Measurements from ENCODE around the gene MTA1. TPM values are rescaled to one million over a fixed set of nuclear protein-coding genes. Genes with fewer than 3 reads are reported as not detected.

The MTA1 gene
- total and polyA plus RNA-seq, 4 donors = 3.7 to 28.1 (median 21.0) TPM

DNA sequence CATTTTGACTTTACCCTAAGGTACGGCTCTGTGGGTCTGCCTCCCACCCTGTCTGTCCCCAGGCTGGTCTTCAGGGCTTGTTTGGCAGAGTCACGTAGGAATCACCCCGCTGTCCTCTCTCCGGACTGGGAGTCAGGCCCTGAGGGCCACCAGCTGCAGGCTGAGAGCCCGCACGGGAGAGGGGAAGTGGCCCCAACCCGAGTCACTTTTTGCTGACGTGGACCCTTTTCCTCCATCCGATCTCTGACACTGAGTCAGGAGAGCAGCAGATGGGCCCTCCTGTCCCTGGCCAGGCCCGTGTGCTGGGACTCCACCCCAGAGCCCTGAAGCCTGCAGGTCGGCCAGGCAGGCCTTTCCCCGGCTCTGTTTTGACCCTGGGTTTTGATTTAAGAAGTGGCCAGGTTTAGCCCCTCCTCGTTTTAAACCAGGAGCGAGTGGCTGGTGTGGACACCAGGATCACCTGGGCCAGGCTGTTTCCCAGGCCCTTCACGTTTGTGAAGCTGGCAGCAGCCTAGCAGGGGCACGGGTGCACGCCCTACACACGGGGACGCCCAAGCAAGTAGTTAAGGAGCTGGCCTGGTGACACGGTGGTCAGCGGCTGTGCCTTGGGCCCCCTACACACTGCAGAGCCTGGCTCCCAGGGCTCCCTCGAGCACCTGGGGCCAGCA lies 33.8 kb upstream of the MTA1 start:
- DNase-seq (ENCODE audit: low spot score) = no peak
- H3K9me3 ChIP-seq (ENCODE audit: control insufficient read depth in 4 of 4, low read length in 3 of 4) = no peaks in the 10 kb centered on the region
- peaks cover 0 to 21% (median 5%) of the 10 kb centered on the region in 4 donors for H3K36me3 ChIP-seq (ENCODE audit: control insufficient read depth in 4 of 4, insufficient read depth in 3 of 4, low read depth in 1 of 4, low read length in 3 of 4)
- H3K9ac ChIP-seq (ENCODE audit: low read depth in 1 of 2, low read length in 2 of 2) = no peak overlapping the region
- H3K27ac ChIP-seq (ENCODE audit: low read depth in 1 of 2, low read length in 2 of 2) = no peak overlapping the region
- H3K4me1 ChIP-seq (ENCODE audit: control insufficient read depth in 4 of 4, insufficient read depth in 4 of 4, low read length in 3 of 4) = no peaks in the 10 kb centered on the region
- no peak overlapping the region for H3K4me3 ChIP-seq (ENCODE audit: low read depth in 1 of 3, low read length in 3 of 3)
- no peak for TF ChIP-seq GABPA (IDR thresholded peaks at IDR 0.05 in 1 of 2, conservative IDR thresholded peaks at IDR 0.05 in 1 of 2)
- TF ChIP-seq RAD21 (IDR thresholded peaks at IDR 0.05) = no peak
- TF ChIP-seq EGR1 (IDR thresholded peaks at IDR 0.05; ENCODE audit: low read depth in 2 of 2) = no peak
- no peak for TF ChIP-seq TAF1 (conservative IDR thresholded peaks at IDR 0.05)
- TF ChIP-seq YY1 (IDR thresholded peaks at IDR 0.05) = no peak
- TF ChIP-seq, protein P1, sequence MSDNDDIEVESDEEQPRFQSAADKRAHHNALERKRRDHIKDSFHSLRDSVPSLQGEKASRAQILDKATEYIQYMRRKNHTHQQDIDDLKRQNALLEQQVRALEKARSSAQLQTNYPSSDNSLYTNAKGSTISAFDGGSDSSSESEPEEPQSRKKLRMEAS (IDR thresholded peaks at IDR 0.05) = no peak
- TF ChIP-seq FOXA1 (IDR thresholded peaks at IDR 0.05) = no peak
- no peak for TF ChIP-seq FOXA2 (IDR thresholded peaks at IDR 0.05)
- no peak for TF ChIP-seq SP1 (IDR thresholded peaks at IDR 0.05)
- TF ChIP-seq NR2F2 (IDR thresholded peaks at IDR 0.05) = no peak
- TF ChIP-seq, protein P2, sequence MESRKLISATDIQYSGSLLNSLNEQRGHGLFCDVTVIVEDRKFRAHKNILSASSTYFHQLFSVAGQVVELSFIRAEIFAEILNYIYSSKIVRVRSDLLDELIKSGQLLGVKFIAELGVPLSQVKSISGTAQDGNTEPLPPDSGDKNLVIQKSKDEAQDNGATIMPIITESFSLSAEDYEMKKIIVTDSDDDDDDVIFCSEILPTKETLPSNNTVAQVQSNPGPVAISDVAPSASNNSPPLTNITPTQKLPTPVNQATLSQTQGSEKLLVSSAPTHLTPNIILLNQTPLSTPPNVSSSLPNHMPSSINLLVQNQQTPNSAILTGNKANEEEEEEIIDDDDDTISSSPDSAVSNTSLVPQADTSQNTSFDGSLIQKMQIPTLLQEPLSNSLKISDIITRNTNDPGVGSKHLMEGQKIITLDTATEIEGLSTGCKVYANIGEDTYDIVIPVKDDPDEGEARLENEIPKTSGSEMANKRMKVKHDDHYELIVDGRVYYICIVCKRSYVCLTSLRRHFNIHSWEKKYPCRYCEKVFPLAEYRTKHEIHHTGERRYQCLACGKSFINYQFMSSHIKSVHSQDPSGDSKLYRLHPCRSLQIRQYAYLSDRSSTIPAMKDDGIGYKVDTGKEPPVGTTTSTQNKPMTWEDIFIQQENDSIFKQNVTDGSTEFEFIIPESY (IDR thresholded peaks at IDR 0.05) = no peak
- no peak for TF ChIP-seq RXRA (IDR thresholded peaks at IDR 0.05)
- TF ChIP-seq, protein P3, sequence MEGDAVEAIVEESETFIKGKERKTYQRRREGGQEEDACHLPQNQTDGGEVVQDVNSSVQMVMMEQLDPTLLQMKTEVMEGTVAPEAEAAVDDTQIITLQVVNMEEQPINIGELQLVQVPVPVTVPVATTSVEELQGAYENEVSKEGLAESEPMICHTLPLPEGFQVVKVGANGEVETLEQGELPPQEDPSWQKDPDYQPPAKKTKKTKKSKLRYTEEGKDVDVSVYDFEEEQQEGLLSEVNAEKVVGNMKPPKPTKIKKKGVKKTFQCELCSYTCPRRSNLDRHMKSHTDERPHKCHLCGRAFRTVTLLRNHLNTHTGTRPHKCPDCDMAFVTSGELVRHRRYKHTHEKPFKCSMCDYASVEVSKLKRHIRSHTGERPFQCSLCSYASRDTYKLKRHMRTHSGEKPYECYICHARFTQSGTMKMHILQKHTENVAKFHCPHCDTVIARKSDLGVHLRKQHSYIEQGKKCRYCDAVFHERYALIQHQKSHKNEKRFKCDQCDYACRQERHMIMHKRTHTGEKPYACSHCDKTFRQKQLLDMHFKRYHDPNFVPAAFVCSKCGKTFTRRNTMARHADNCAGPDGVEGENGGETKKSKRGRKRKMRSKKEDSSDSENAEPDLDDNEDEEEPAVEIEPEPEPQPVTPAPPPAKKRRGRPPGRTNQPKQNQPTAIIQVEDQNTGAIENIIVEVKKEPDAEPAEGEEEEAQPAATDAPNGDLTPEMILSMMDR (IDR thresholded peaks at IDR 0.05; ENCODE audit: low read depth, low read length, missing input control) = no peak
- no peak for TF ChIP-seq JUND (IDR thresholded peaks at IDR 0.05)
- no peak for TF ChIP-seq HNF4A (conservative IDR thresholded peaks at IDR 0.05)
- TF ChIP-seq, protein P4, sequence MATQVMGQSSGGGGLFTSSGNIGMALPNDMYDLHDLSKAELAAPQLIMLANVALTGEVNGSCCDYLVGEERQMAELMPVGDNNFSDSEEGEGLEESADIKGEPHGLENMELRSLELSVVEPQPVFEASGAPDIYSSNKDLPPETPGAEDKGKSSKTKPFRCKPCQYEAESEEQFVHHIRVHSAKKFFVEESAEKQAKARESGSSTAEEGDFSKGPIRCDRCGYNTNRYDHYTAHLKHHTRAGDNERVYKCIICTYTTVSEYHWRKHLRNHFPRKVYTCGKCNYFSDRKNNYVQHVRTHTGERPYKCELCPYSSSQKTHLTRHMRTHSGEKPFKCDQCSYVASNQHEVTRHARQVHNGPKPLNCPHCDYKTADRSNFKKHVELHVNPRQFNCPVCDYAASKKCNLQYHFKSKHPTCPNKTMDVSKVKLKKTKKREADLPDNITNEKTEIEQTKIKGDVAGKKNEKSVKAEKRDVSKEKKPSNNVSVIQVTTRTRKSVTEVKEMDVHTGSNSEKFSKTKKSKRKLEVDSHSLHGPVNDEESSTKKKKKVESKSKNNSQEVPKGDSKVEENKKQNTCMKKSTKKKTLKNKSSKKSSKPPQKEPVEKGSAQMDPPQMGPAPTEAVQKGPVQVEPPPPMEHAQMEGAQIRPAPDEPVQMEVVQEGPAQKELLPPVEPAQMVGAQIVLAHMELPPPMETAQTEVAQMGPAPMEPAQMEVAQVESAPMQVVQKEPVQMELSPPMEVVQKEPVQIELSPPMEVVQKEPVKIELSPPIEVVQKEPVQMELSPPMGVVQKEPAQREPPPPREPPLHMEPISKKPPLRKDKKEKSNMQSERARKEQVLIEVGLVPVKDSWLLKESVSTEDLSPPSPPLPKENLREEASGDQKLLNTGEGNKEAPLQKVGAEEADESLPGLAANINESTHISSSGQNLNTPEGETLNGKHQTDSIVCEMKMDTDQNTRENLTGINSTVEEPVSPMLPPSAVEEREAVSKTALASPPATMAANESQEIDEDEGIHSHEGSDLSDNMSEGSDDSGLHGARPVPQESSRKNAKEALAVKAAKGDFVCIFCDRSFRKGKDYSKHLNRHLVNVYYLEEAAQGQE (IDR thresholded peaks at IDR 0.05) = no peak
- H3K27me3 ChIP-seq (ENCODE audit: control insufficient read depth in 4 of 4, insufficient read depth in 4 of 4, low read length in 3 of 4) = no peaks in the 10 kb centered on the region
- 91% methylated on average over 22 of the region's 22 CpGs for WGBS
